CD4-positive, alpha-beta T cell treated with Interleukin-6 at 100 ng/mL for 8 hours (primary cell): ENCODE measurements around the gene SMAD2.
"Not testable (repeated sequence)": the region's sequence is repeated elsewhere in the genome, so short reads cannot be mapped to it uniquely, and the experiment has no call there.

ENCODE experiments used
- DNase-seq: peaks from one replicate; pipeline ENCODE4 v3.0.0-alpha.2; 2020; ENCODE audit warnings: mixed read lengths, low spot score

Gene SMAD2

DNA sequence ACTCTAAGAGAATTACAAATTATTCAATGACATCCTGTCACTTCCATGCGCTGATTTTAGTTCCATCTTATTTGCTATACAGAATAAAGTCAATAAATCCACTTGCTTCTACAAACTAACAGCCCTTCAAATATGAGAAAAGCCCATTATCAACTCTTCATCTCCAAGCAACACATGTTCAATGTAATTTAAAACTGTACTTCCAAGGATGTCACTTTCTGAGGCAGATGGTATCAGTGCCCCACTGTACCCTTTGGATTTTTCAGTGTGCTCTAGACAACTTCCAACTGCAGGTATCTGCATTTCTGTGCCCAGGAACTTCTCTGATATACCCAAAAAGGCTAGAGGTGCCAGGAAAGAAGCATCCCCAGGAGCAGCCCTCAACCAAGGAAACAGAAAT is 87.6 kb downstream of the SMAD2 start:
- DNase-seq, result no peak

DNA sequence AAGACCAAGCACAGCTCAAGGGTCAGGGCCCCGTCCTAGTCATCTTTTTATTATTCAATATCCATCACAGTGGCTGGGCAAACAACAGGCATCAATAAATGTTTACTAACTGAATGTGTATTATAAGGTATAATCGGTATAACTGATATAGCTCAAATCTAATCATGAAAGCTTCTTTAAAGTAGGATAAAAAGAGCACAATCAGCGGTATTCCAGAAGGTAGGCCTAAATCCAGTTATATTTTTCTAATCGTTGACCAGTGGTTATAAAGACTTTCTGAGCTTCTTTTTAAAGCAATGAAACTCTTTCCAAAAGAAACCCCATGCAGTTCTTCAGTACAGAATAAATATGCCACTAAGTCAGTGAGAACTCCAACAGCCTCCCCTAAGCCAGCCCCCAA is 92.1 kb downstream of the SMAD2 start:
- DNase-seq, result no peak

DNA sequence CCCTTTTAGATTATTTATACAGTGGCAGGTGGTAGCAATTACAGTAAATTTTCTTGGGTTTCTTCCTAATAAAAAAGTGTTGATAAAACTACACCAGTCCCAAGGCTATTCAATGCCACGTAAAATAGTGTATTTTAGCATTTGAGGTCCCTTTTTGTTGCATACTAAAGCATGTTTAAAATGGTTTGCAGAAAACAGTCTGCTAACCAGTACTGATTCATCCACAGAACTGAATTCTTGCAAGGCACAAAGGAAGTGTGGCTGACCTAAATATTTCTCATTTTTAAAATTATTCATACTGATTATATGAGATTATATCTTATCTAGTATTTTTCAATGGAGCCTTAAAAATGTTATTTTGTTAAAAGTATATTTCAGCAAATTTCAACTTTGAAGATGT is 98.1 kb downstream of the SMAD2 start:
- DNase-seq, result no peak

DNA sequence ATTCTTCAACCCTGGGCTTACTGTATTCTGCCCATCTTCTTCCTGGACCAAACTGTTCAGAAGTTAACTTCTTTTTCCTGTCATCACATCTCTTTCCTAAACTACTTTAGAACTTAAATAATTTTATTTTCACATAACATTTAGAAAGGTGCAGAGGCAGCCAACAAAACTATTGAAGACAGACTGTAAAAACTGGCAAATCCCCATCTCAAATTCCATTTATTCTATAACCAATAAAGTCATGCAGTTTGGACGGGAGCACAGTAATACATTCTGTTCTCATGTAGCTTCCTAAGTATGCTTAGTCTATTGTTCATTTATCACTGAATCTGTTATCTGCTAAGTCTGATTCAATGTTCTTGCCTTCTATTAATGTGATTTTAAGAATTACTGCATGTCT is 99.1 kb downstream of the SMAD2 start:
- DNase-seq, result no peak

DNA sequence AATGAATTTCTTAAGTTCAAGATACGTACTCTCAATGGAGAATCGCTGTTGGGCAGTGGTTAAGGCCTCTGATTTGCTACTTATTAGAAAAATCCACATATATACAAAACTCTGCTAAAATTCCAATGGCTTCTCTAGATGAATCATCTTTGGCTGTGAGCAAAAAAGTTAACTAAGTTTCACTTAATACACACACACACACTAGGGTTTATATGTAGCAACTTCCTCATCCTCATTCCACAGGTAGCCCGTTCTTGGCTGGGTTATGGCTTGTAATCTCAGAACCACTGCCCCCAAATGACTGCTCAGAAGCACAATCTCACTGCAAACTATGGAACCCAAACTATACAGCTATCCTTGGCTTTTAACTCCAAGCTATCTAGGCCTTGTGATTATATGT is 99.7 kb downstream of the SMAD2 start:
- no peak for DNase-seq

DNA sequence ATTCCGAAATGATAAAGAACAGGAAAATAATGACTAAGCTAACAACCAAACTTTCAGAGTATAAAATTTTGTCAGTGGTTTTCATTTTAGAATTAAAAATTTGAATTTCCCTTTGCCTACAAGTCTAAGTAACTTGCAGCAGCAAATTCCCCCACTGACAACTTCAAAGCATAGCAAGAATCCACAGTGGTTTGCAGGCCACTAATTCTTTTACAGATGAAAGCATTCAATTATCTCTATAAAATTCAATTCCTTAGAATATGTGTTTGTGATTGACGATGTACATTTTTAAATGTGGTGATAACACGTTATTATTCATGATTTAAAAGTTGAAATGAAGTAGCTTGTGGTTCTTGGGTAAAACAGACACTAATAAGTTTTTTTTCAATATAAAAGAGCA is 100.6 kb downstream of the SMAD2 start:
- DNase-seq, result no peak

DNA sequence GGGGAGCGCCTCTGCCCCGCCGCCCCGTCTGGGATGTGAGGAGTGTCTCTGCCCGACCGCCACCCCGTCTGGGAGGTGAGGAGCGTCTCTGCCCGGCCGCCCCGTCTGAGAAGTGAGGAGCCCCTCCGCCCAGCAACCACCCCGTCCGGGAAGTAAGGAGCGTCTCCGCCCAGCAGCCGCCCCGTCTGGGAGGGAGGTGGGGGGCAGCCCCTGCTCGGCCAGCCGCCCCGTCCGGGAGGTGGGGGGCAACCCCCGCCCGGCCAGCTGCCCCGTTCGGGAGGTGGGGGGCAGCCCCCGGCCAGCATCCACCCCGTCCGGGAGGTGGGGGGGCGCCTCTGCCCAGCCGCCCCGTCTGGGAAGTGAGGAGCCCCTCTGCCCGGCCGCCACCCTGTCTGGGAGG is 102.4 kb downstream of the SMAD2 start:
- DNase-seq, result not testable (repeated sequence)

DNA sequence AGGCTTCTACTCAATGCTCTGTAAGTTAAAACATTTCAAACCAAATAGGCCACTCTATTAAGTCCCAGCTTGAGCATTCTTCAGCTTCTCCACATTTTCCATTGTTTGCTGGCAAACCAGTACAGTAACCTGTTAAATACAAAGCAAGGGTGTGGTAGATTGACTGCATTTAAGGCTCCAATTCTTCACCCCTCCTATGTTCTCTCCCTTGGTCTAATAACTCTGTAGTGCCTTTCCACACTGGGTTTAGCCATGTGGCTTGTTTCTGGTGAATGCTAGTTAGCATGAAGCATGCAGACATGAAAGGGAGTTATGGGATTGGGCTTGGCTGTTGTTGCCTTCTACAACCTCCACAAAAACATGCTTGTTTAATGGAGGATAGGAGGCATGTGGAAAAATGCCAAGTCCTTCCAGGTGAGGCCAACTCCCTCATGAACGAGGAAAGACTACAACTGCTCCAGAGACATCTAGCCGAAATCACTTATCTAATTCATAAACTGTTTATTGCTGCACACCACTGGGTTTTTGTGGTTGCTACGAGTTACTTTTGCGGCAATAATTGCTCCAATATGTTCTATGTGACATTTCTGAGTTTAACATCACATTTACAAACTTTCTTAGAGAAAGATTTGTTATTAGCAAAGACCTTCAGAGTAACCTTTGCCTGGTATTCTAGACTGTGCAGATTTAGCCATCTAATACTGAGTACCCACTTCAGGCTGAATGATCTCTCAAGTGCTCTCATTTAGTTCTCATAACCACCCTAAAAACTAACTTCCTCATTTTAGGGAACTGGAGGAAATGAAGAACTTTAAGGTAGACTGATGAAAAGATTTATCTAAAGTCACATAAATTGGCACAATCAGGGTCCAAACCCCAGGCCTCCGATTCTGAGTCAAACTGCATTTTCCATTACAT is 104.0 kb downstream of the SMAD2 start:
- no peak for DNase-seq

DNA sequence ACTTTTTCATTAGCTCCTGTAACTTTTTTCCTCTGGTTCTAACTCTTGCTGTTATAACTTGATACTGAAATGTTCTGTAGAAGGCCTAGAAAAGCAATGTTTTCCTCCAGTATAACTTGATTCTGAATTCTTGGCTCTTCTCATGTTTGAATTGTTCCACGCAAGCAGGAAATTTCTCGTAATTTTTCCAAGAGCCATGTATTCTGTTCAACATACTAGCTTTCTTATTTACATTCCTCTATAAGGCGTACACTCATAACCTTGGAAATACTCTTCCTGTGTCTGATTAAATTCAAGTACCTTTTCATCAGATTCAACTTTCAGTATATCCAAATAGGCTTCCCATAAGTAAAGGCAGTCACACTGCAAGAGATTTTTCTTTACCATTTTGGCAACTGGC is 109.1 kb downstream of the SMAD2 start:
- no peak for DNase-seq

DNA sequence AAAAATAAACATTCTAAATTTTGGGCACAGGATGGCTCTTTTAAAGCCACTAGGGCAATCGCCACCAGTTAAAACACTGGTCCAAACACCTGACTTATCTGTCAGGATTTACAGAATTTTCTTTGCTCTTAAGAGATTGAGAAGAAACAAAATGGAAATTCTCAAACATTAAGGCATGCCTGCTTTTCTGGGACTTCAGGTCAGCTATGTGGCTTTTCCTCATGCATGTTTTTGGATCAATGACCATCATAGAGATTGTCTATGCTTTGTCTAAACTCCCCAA is 112.7 kb downstream of the SMAD2 start:
- DNase-seq, result no peak

DNA sequence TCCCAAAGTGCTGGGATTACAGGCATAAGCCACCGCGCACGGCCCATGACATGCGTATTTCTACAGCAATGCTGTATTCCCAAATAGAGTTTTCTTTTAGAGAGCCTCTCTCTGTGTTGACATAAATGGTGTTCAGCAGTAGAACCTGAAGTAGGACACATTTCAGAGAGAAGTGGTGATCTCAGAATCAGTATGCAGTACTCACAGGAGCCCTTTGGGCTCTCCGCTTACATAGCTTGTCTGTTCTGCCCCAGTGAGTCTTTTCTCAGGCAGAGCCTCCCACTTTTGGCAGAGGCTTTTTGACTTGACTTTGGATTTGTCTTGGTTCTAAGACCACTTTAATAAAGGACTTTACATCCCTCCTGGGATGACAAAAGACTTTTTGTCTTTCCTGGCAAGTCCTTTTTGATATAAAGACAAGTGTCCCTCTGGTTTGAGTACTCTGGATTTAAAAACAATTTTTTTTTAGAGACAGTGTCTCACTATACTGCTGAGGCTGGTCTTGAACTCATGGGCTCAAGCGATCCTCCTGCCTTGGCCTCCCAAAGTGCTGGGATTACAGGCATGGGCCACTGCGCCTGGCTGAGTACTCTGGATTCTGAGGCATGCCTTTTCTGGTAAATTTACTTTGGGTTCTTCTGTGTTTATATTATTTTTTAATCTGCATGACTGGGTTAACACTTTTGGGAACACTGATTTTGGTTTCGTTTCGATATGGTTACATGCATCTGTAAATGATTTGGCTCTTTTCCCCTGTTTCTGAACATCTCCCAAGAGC is 113.3 kb downstream of the SMAD2 start:
- DNase-seq, result no peak

DNA sequence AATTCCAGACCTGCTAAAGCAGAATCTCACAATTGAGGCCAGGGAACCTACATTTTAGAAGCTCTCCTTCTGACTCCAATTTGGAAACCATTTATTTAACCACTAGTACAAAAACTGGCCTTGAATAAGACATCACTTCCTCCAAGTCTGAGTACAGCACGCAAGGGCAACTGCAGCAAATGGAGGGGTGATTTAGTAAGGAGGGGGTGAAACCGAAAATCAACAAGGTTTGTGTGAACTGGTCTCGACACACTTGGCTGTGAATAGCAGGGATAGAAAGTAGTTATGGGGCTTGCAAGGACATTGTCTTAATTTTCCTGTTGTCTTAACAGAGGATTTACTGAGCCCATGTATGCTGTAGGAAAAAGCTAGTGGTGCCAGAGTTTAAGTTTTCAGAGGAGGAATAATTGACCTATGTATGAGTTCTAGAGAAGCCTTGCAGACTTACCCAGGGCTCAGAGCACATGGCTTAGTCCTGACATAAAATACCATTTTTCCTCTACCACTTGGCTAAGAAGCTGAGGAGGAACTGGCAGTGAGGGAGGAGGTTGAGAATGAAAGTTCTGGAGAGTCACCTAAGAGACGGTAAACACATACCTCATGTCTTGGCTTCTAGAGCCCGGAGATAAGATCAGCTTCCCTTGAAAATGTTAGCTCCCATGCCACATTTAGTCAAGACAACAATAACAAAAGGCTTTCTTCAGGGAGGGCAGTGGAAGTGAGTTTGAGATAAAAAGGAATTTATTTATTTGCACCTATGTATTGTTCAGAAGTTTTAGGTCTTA is 114.8 kb downstream of the SMAD2 start:
- no peak for DNase-seq

DNA sequence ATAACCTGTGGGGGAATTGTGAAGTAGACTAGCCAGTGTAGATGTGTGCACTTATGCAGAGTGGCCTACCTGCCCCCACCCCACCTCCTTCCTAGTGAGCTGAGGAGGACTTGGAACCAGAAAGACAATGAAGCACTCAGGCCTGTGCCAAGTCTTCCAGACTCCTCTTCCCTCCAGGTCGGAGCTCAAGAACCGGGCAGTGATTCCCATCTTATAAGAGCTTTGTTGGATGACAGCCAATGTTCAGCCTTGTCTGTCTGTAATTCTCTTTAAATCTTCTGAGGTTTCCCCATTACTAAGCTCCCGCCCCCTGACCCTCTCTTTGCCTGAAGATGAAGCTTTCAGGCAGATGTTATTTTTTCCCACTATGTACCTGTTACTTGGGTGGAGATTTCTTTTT is 121.0 kb downstream of the SMAD2 start:
- no peak for DNase-seq

DNA sequence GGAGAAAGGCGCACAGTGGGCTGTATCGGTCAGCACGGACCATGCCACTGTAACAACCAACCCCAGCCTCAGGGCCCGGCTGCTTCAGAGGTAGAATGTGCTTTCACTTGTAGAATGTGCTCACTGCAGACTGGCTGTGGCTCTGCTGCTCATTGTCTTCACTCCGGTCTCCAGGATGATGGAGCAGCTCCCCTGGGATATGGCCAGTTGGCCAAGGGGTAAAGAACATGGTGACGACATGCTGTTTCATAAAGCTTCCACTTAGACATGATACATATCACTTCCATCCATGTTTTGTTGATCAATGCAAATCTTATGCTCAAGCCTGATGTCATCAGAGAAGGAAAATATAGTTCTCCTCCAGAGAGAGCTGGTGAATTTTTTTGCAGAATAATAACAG is 127.7 kb downstream of the SMAD2 start:
- DNase-seq, result no peak

DNA sequence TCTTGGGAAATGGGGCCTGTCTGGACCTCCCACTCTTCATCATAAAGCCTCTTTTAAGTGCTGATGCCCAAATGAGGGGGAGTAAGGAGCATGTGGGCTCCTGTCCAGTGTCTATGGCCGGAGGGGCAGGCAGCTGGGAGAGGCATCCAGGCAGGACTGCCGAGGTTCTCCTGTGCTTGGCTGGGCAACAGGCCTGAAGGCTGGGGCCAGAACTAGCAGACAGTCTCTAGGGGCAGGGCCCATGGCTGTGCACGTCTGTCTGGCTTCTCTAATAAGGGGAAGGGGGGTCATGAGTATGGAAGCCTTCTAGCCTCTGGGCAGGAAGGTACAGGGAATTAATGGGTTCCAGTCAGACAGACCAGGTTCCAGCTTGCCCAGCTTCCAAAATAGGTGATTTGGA is 128.6 kb downstream of the SMAD2 start:
- no peak for DNase-seq

DNA sequence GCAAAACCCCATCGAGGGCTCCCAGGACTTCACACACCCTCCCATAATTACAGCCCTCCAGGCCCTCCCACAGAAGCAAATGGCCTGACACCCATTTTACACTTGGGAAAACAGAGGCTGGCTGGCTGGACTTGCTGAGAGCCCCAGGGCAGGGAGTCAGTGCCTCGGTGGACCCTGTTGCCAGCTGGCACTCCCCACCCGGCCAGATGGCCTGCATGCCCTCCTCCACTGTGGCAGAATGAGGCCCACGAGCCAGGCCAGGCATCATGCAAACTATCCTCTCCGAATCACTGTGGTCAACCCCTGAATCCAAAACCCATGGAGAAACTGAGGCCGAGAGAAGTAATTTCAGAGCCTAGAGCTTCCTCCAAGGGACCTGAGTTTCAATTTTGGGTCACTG is 129.7 kb downstream of the SMAD2 start:
- no peak for DNase-seq

DNA sequence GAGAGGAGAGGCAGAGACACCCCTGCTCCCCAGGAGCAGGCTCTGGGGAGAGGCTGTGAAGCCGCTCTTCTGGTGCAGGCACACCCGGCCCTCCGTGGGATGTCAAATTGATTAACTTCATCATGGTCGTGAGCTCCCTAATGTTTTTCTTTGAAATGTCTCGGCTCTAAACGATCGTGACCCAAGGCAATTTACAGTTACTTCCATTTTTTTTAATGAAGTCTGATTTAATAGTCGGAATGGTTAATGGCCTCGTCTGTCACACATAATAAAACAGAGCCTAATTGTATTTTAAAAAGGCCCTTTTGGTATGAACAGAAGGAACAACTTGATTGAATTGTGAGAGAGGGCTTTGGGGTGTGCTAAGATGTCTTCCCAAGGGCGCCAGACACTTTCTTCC is 130.2 kb downstream of the SMAD2 start:
- no peak for DNase-seq

DNA sequence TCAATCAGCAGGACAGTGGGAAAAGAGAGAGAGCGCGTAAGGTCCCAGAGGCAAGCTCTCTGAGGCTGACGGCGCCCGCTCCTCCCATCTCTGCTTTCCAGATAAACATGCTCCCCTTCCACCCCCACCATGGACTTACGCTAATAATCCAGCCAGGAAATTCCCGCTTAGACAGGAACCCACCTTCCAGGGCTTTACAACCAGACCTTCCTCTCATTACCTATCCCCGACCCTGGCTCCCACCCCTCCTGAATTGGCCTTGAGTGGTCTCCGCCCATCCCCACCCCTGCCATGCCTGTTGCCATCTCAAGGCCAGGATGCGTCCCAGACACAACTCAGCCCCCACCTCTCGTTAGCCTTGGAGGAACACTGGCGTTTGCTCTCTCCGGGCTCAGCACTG is 131.1 kb downstream of the SMAD2 start:
- no peak for DNase-seq

DNA sequence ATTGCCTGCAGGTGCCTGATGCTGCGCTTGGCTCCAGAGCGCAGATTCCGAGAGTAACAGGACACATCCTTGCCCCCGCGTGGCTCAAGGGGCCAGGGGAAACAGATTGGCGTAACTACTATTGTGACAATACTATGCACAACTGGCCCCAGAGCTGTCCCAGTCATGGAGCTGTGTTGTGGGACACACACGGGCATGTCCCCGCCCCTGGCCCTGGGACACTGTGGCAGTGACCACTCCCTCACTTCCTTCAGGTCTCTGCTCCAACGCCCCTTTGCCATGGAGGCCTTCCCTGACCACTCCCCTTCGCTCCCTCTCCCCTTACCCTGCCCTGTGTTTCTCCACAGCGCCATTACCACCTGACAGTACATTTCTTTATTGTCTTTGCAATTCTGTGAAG is 132.1 kb downstream of the SMAD2 start:
- DNase-seq, result no peak

DNA sequence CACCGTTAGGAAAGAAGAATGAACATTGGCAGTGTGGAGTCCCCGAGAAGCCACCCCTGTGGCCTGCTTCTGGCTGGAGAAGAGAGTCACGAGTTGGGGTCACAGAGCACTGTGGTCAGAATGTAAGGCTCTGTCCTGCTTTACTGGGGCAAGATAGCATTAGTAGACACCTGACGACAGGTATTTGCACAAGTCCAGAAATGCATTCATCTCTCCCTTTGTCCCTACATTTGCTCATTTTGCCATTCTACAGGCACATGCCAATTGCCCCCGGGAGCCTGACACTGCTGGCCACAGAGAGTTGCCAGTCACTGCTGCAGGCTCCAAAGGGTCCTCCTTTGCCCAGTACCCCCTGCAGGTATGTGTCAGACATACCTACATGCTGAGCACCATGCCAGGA is 133.3 kb downstream of the SMAD2 start:
- DNase-seq, result no peak

DNA sequence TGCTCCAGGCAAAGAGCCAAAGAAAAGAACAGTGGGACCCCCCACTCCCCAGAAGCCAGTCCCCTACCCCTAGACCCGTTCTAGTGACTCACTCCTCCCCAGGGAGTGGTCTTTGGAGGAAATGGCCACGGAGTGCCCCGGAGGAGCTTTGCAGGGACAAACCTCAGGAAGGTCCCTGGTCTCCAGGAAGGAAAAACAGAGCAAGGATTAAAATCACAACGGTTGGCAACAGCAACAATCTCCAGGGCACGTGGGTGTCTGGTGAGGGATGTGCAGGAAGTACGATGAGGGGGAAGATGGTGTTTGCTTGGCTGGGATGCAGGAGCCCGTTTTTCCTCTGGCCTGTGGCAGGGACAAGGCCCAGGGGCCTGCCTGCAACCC is 135.0 kb downstream of the SMAD2 start:
- no peak for DNase-seq

DNA sequence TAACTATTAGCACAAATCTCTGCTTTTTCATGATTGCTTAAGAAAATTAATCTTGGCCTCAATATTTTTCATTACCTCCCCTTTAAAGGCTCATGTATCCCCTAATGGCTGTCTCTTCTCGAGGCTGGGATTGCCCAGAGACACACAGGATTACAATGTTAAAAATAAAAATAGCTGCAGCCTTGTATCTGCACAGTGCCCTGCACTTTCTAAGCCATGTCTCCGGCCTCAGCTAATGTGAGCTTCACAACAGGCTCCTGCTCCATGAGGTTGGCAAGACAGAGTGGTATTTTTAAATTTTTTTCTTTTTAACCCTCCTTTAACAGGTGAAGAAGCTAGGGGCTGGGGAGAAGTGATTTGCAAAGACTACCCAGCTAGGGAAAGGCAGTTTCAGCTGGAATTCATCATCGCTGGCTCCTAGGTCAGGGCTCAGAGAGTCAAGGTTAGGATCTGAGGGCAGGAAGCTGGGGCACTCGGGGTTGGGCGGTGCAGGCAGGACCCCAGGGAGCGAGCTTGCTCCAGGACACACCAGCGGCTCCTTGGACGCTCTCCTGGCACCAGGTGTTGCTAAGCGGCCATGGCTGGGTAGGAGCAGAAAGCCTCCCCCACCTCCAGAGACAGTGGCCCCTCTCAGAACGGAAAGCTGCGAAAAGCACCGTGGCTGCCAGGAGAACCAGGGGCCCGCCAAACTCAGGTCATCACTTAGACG is 135.6 kb downstream of the SMAD2 start:
- DNase-seq, result no peak
